Caki2 (cell line): ENCODE data around the gene HDDC3. TPM values are rescaled to one million over a fixed set of nuclear protein-coding genes. Genes with fewer than 3 reads are reported as not detected.
A peak's percentile ranks its signal among the peaks of the same experiment; 100 is the strongest.
"Not testable (repeated sequence)": the region's sequence is repeated elsewhere in the genome, so short reads cannot be mapped to it uniquely, and the experiment has no call there.

Source experiments
- DNase-seq: peaks from one replicate; pipeline ENCODE4 v3.0.0-alpha.2; 2015; ENCODE audit warnings: low read depth
- in situ Hi-C: cut with HindIII; loops from 2 replicates; pipeline ENCODE4 v1.10.0; 2016; ENCODE audit warnings: low sequenced_read_pairs, low pct_unique_long_range_greater_than_20kb, mixed read lengths
- total RNA-seq: library from RNA; depleted of rRNA; stranded (reverse); fragments of >200 nt; shearing (Covaris generic); gene quantifications from 2 replicates; pipeline ENCODE4 v1.2.3, GENCODE V29; 2014; ENCODE audit warnings: low replicate concordance

Gene HDDC3
- total RNA-seq, 1 experiment from 2014 or later, result 38.5 TPM

DNA sequence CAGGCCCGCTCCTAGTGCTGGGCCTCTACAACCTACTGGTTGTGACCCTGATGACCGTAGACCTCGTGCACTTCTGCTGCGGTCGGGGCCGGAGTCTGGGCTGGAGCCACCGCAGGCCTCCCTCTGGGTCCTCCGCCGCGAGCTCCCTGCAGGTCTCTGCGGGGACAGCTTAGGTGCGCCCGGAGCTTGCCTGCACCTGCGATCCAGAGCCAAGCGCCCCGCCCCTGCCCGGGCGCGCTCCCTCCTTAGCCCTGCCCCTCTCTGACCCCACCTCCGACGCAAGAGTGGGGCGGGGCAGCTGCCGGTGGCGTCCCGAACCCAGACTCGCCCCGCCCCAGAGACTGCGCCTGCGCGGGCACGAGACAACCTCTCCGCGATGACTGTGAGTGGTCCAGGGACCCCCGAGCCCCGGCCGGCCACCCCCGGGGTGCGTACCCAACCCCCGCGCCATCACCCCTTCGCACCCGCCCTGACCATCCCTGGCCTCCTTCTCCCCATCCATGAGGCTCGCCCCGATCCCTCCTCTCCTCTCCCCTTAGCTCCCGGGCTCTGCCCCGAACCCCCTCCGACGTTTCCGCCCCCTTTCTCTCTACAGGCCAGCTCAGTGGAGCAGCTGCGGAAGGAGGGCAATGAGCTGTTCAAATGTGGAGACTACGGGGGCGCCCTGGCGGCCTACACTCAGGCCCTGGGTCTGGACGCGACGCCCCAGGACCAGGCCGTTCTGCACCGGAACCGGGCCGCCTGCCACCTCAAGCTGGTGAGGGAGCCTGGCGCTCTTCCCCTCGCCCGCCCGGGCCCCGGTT, 2.8 kb upstream of the HDDC3 start, which contains the start of gene UNC45A:
Gene UNC45A (plus strand): TSS at position 337 of the 803 bp plus-strand sequence. CDS start 40 bp downstream, at position 377.
- in situ Hi-C loops, result no loop called here

DNA sequence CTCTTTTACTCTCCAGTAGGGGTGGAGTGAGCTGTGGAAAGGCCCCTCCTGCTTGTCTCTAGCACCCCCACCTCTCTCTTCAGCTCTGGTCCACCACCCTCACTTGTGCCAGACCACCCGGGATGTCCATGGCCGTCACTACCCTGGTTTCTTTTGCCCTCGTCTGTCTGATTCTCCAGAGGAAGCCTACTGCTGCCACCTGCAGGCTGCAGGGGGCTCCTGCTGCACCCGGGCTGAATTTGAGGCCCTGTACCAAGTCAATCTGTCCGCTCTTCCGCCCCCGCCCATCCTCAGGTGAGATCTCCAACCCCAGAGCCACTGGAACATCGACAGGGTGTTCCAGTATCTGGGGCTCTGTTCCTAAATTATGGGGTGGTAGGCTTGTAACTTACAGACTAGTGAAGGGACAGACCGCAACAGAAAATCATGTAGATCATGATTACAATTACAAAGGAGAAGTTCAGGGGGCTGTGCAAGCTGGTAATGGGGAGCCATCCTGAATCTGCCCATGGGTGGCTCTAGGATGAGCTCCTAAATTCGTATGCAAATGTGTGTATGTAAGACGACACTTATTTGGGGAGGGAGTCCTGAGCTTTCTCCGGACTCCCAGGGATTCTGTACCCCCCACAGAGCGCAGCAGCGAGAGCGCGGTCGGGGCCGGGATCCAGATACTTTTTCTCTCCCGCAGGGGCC, 2.1 kb upstream of the HDDC3 start:
- in situ Hi-C loops, result no loop called here
- DNase-seq, result peak; percentile 71

More for the DNA sequence above, 2.8 kb upstream of the HDDC3 start, which contains the start of gene UNC45A:
- peak; percentile 83 for DNase-seq

DNA sequence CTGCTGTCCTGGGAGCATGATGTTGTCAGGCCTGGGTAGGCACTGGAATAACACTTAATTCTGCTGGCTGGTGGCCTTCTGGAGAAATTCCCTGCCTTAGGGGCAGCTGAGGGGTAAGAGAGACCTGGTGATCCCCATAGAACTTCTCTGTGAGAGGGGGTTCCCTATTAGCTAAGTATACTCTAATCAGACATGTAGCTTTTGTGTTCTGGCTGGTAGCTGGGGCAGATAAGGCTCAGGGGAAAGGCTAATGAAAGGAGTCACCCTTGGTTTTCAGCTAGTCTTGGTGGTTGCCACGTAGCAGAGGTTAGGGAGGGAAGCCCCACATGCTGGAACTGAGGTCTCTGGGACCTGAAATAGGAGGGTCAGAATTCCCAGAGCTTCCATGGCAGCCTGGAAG, 952 bp upstream of the HDDC3 start:
- in situ Hi-C loops, result no loop called here
- no peak for DNase-seq

DNA sequence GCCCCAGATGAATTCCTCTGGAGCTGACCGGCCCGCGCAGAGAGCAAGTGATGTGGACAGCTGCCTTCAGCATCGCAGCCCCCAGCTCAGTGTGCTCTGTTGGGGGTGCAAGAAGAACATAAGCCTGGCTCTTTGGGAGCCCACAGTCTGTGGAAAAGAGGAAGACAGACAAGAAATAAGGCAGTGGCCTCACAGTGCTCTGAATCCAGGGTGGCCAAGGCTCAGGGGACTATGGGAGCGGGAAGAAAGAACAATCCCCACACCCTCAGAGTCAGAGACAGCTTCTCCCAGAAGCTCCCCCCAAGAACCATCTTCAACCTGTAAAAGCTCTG, 277 bp upstream of the HDDC3 start:
- in situ Hi-C loops, result no loop called here
- DNase-seq, result no peak

DNA sequence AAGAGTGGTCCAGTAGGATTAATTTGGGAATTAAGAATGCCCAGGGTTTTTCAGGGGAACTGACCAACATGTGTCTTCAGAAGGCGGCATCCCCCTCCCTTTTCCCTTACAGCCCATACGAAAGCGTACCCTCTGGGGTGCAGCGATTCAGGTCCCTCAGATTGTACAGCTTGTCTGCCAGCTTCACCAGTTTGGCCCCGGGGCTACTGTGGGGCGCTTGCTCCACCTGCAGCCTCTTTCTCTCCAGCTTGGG, 848 bp downstream of the HDDC3 start:
- in situ Hi-C loops, result no loop called here
- DNase-seq, result no peak

DNA sequence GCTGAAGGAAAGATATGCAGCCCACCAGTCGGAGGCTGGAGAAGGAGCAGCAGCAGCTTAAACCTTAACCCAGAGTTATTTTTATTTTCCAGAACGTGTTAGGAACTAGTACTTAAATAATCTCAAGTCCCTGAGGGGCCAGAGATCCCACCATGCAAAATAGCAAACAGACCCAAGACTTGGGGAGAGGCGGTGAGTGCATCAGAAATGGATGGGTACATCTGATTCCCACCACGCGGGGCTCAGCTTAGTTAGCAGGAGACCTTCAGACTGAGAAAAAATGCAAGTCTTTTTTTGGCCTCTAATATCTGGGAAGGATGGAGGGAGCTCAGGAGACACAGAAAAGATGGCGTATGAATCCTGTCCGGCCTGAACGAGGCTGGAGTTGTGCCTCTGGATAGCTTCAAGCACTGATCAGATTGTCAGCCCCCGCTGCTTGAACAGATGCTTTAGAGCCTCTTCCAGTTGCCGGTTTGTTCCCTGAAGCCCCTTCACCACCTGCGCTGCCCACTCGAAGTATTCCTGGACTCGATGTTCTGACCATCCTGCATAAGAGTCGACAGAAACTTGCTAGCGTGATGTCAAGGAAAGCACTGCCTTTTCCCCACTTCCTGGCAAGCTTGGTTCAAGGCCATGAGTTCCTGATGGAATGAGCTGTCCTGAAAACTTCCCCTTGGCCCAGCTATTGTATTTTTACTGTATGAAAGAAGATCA, 1.3 kb downstream of the HDDC3 start:
- in situ Hi-C loops, result no loop called here
- DNase-seq, result no peak

DNA sequence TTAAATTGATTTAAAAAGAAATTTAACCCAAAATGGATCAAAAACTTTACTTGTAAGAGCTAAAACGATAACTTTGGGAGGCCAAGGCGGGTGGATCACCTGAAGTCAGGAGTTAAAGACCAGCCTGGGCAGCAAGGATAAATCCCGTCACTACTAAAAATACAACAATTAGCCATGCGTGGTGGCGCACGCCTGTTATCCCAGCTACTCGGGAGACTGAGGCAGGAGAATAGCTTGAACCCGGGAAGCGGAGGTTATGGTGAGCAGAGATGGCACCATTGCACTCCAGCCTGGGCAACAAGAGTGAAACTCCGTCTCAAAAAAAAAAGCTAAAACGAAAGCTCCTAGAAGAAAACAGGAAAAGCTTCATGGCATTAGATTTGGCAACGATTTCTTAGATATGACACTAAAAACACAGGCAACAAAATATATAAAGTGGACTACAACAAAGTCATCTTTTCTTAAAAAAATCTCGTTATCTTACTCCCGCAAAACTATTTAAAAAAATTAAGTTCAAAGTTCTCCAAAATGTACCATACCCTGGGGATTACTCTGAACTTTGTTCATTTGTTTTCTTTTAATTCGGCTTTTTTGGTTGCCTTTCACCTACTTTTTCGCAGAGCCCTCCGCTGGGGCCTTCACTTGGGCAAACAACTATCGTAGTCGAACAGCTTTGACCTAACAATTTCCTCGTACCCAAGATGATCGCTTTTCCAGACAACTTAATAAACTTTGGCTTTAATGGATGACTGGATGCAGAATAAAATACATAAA, 2.9 kb downstream of the HDDC3 start:
- in situ Hi-C loops, result no loop called here
- no peak for DNase-seq

DNA sequence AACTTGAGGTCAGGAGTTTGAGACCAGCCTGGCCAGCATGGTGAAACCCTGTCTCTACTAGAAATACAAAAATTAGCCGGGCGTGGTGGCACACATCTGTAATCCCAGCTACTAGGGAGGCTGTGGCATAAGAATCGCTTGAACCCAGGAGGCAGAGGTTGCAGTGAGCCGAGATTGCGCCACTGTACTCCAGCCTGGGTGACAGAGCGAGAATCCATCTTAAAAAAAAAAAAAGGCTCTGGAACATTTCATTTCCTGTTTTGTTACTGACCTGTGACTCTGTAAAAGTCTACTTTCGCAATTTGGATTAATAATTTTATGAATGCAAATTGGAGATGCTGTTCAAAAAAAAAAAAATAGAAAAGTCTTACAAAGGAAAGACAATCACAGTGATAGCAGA, 4.2 kb downstream of the HDDC3 start:
- DNase-seq, in situ Hi-C loops: not testable (repeated sequence)

DNA sequence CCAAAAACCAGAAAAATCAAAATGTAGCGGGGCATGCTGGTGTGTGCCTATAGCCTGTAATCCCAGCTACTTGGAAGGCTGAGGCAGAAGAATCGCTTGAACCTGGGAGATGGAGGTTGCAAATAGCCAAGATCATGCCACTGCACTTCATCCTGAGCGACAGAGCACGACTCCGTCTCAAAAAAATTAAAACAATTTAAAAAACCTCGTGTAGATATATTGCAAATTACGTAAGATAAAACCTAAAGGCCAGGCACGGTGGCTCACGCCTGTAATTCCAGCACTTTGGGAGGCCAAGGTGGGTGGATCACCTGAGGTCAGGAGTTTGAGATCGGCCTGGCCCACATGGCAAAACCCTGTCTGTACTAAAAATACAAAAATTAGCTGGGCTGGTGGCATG, 5.6 kb downstream of the HDDC3 start:
- in situ Hi-C loops, result not testable (repeated sequence)

DNA sequence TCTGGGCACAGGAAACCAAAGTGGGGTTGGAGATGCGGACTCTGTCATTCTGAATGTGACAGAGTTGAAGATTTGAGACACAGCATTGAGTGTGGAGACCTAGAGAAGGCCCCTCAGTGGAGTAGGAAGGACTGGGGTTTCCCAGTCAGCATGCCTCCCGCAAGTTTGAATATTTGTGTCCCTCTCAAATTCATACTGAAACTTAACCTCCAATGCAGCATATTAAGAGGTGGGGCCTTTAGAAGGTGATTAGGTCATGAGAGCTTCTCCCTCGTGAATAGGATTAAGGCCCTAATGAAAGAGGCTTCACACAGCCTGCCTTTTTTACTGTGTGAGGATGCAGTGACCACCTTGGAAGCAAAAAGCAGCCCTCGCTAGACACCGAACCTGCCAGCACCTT, 8.0 kb downstream of the HDDC3 start:
- in situ Hi-C loops, result no loop called here

More for the DNA sequence above, 5.6 kb downstream of the HDDC3 start:
- DNase-seq, result not testable (repeated sequence)

DNA sequence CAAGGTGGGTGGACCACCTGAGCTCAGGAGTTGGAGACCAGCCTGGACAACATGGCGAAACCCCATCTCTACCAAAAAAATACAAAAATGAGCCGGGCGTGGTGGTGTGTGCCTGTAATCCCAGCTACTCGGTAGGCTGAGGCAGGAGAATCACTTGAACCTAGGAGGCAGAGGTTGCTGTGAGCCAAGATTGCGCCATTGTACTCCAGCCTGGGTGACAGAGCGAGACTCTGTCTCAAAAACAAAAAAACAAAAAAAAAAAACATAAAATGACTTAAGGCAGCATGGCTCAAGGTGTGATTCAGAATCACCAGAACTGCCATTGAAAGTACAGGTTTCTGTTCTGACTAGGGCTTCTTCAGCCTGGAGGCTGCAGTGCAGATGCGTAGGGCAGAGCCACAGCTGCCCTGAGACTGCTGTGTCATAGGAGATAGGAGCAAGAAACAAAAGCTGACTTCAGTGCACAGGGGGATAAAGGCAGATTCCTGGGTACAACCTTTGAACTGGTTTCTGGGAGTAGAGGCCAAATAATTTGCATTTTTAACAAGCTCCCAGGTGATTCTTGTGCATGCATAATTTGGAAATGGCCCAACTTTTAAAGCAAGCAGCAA, 9.5 kb downstream of the HDDC3 start:
- DNase-seq, in situ Hi-C loops: not testable (repeated sequence)

More for the DNA sequence above, 8.0 kb downstream of the HDDC3 start:
- DNase-seq, result no peak

DNA sequence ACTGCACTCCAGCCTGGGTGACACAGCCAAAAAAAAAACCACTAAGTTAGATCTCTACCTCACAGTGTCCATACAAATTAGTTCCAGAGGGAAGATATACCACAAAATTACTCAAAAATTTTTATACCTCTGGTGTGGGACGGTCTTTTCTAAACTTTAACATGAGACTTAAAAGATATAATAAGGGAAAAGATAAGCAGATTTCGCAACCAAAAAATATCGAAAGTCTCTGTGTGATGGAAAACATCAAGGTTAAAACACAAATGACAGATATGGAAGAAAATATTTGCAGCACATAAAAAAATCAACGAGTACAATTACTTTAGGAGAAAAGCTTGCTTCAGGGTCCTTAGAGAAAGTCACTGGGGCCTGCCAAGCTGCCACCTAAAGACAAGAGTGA, 10.5 kb downstream of the HDDC3 start:
- in situ Hi-C loops, result no loop called here
- DNase-seq, result no peak

DNA sequence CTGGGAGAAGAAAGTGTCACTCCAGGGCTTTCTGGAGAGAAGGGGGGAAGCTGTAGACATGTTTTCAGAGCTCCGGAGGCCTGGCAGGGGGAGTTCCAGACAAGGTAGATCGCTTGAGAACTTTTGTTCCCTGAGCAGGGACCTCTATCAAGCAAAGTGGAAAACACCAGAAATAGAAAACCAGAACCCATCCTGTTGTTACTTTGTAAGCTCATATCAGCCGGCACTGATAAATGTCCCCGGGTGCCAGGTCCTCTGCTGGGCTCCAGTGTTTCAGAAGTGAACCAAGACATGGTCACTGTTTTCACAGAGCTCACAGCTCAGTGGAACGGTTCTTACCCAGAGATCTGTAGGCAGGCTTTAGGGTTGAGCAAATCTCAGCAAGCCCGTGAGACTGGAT, 13.5 kb downstream of the HDDC3 start:
- no peak for DNase-seq
- in situ Hi-C loops, result no loop called here

DNA sequence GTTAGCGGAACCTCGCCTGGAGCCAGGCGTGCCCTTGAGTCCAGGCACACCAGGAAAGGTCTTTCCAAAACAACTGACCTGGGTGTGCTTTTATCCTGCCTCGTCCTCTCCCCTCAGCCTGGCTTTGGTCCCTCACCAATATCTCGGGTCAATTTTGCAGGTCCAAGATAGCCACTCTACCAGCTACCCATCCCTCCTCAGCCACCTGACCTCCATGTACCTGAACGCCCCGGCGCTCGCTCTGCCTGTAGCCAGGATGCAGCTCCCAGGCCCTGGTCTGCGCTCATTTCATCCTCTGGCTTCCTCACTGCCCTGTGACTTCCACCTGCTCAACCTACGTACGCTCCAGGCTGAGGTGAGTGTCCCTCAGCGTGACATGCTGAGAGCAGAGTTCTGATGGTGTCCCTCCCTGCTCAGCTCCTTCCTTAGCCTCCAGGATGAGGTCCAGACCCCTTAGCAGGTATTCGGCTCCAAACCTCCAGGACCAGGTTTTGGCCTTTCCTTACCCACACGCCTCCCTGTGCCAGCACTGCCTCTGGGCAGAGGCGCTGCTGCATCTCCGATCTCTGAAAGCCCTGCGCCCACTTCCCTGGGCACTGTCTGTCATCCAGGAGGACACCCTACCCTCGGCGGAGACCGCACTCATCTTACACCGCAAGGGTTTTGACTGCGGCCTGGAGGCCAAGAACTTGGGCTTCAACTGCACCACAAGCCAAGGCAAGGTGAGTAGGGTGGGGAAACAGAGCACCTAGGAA, 14.1 kb downstream of the HDDC3 start:
- in situ Hi-C loops, result no loop called here

DNA sequence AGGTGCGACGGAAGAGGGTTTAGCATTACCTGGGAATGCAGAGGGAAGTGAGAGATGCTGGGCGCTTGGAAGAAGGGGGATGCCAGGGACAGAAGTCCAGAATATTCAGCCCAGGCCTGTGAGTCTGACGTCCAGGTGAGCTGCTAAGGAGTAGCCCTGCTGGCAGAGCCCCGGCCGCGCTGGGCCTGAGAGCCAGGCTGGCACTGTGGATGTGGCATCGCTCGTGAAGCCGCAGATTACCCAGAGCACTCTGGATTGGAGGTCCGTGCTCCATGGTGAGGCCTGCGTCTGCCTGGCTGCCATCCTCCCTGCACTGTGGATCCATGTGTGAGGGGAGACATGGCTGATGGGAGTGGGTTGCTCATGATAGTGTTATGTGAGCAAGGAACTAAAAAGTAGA, 14.8 kb downstream of the HDDC3 start:
- DNase-seq, result no peak
- in situ Hi-C loops, result no loop called here

More for the DNA sequence above, 14.1 kb downstream of the HDDC3 start:
- no peak for DNase-seq

DNA sequence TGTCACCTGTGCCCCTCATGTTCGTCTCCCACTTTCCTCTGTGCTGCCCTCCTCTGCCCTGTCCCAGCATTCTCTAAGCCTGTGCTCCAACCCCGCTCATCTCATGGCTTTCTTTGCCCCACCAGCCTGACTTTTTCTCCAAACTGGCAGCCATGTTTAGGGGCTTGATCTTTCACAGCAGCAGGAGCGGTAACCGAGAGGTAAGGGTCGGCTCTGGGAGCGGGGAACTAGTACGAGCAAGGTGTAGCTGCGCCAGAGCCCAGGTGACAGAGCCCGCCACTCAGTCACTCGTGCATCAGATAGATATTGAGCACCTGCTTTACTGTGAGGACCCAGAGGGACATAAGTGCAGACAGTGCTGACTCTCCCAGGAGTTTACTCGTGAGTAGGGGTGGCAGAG, 15.9 kb downstream of the HDDC3 start:
- no peak for DNase-seq
- in situ Hi-C loops, result no loop called here

DNA sequence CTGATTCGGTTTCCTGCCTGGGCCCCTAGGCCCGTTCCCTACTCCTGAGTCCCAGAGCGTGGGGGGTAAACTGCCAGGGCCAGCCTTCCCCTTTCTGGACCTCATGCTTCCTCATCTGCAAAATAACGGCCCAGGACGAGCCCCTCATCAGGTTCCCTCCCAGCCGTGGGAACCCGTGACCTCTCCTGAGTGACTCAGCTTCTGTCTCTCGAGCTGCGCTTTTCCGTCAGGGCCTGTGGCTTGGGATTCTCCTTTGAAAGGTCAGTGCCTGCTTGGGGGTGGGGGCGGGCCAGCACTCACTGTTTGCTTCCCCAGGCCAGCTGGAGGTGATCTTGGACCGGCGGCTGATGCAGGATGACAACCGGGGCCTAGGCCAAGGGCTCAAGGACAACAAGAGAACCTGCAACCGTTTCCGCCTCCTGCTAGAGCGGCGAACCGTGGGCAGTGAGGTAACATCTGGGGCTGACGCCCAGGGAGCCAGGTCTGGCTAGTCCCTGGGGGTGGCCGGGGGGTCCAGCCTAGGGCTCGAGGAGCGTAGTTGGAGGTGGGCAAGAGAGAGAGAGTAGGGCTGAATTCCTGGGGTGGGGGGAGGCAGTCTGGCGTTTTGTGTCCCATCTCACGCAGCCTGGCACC, 16.4 kb downstream of the HDDC3 start:
- DNase-seq, result no peak
- in situ Hi-C loops, result no loop called here
